SJCRH30 (cell line): ENCODE measurements around the gene THRB. TPM values are rescaled to one million over a fixed set of nuclear protein-coding genes. Genes with fewer than 3 reads are reported as not detected.

Experiments used
- DNase-seq, 2 experiments: peaks; one replicate each; pipeline ENCODE4 v3.0.0-alpha.2; 2015 to 2020
- H3K27ac ChIP-seq: fragments of 250-450 bp; sonication (Bioruptor Pico); 2 replicates; pipeline ENCODE4 v1.5.1; 2020; ENCODE audit warnings: mild to moderate bottlenecking, moderate library complexity
- H3K27me3 ChIP-seq: fragments of 250-450 bp; sonication (Bioruptor Pico); 2 replicates; pipeline ENCODE4 v1.5.1; 2020; ENCODE audit warnings: mild to moderate bottlenecking, moderate library complexity
- H3K36me3 ChIP-seq: fragments of 250-450 bp; sonication (Bioruptor Pico); 2 replicates; pipeline ENCODE4 v1.5.1; 2020; ENCODE audit warnings: mild to moderate bottlenecking, moderate library complexity
- H3K4me1 ChIP-seq: fragments of 250-450 bp; sonication (Bioruptor Pico); 2 replicates; pipeline ENCODE4 v1.5.1; 2020; ENCODE audit warnings: mild to moderate bottlenecking, moderate library complexity
- H3K4me3 ChIP-seq: fragments of 250-450 bp; sonication (Bioruptor Pico); 2 replicates; pipeline ENCODE4 v1.5.1; 2020; ENCODE audit warnings: mild to moderate bottlenecking, moderate library complexity
- H3K9me3 ChIP-seq: fragments of 250-450 bp; sonication (Bioruptor Pico); replicated peaks from 2 replicates; pipeline ENCODE4 v1.5.1; 2020; ENCODE audit warnings: mild to moderate bottlenecking, moderate library complexity
- total RNA-seq: library from RNA; depleted of rRNA; stranded (reverse); fragments of >200 nt; shearing (Covaris generic); gene quantifications from 2 replicates; pipeline ENCODE4 v1.2.3, GENCODE V29; 2014

Gene THRB
- total RNA-seq, 1 experiment from 2014 or later: not detected

- Histone ChIP-seq H3K36me3 (no peaks in the 10 kb centered on the region), H3K9me3 (no peaks in the 10 kb centered on the region), H3K27ac (no peak overlapping the region), H3K27me3 (no peaks in the 10 kb centered on the region), H3K4me3 (no peak overlapping the region), H3K4me1 (no peaks in the 10 kb centered on the region)
- no peak for DNase-seq
Observed at GRCh38 chr3:24316887-24317383, 177.7 kb downstream of the THRB start.

GRCh38 chr3:24315971-24316370 is 178.7 kb downstream of the THRB start:
- Histone ChIP-seq H3K27me3 (no peaks in the 10 kb centered on the region), H3K36me3 (no peaks in the 10 kb centered on the region), H3K4me3 (no peak overlapping the region), H3K4me1 (no peaks in the 10 kb centered on the region), H3K9me3 (no peaks in the 10 kb centered on the region), H3K27ac (no peak overlapping the region)
- DNase-seq: no peak

GRCh38 chr3:24315356-24315755 is 179.3 kb downstream of the THRB start:
- Histone ChIP-seq H3K27me3 (no peaks in the 10 kb centered on the region), H3K27ac (no peak overlapping the region), H3K9me3 (no peaks in the 10 kb centered on the region), H3K4me1 (no peaks in the 10 kb centered on the region), H3K4me3 (no peak overlapping the region), H3K36me3 (no peaks in the 10 kb centered on the region)
- DNase-seq: no peak

- no peak overlapping the region for H3K4me3 ChIP-seq
- H3K27ac ChIP-seq: no peak overlapping the region
- no peaks in the 10 kb centered on the region for H3K27me3 ChIP-seq
- no peaks in the 10 kb centered on the region for H3K36me3 ChIP-seq
- no peaks in the 10 kb centered on the region for H3K9me3 ChIP-seq
- DNase-seq: no peak
- H3K4me1 ChIP-seq: no peaks in the 10 kb centered on the region; the same call in 1 of the 2 replicates
Observed at GRCh38 chr3:24311881-24312280, 182.8 kb downstream of the THRB start.

- DNase-seq: no peak
- no peaks in the 10 kb centered on the region for H3K27me3 ChIP-seq
- H3K4me3 ChIP-seq: no peak overlapping the region
- H3K36me3 ChIP-seq: no peaks in the 10 kb centered on the region
- no peak overlapping the region for H3K27ac ChIP-seq
- no peaks in the 10 kb centered on the region for H3K9me3 ChIP-seq
- H3K4me1 ChIP-seq: peaks cover 9% of the 10 kb centered on the region
Observed at GRCh38 chr3:24310887-24311286, 183.8 kb downstream of the THRB start.

GRCh38 chr3:24306518-24306917 is 188.1 kb downstream of the THRB start:
- no peaks in the 10 kb centered on the region for H3K36me3 ChIP-seq
- H3K4me3 ChIP-seq: no peak overlapping the region
- peaks cover 18% of the 10 kb centered on the region for H3K4me1 ChIP-seq
- H3K27me3 ChIP-seq: no peaks in the 10 kb centered on the region
- H3K9me3 ChIP-seq: no peaks in the 10 kb centered on the region
- DNase-seq: no peak
- no peak overlapping the region for H3K27ac ChIP-seq

GRCh38 chr3:24305795-24306467 is 188.7 kb downstream of the THRB start:
- Histone ChIP-seq H3K9me3 (no peaks in the 10 kb centered on the region), H3K4me1 (peaks cover 18% of the 10 kb centered on the region), H3K4me3 (no peak overlapping the region), H3K27me3 (no peaks in the 10 kb centered on the region), H3K27ac (no peak overlapping the region), H3K36me3 (no peaks in the 10 kb centered on the region)
- DNase-seq: peak; percentile 77 to 87

- no peak for DNase-seq
- Histone ChIP-seq H3K27ac (no peak overlapping the region), H3K9me3 (no peaks in the 10 kb centered on the region), H3K4me3 (no peak overlapping the region), H3K36me3 (no peaks in the 10 kb centered on the region), H3K27me3 (no peaks in the 10 kb centered on the region), H3K4me1 (peaks cover 18% of the 10 kb centered on the region)
Observed at GRCh38 chr3:24303057-24303754, 191.4 kb downstream of the THRB start.

- no peak for DNase-seq
- no peaks in the 10 kb centered on the region for H3K27me3 ChIP-seq
- no peaks in the 10 kb centered on the region for H3K36me3 ChIP-seq
- H3K9me3 ChIP-seq: no peaks in the 10 kb centered on the region
- H3K4me3 ChIP-seq: no peak overlapping the region
- H3K27ac ChIP-seq: no peak overlapping the region
- H3K4me1 ChIP-seq: peaks cover 18% of the 10 kb centered on the region
Observed at GRCh38 chr3:24302396-24302795, 192.3 kb downstream of the THRB start.

- no peak overlapping the region for H3K4me3 ChIP-seq
- H3K4me1 ChIP-seq: peaks cover 10% of the 10 kb centered on the region
- H3K36me3 ChIP-seq: no peaks in the 10 kb centered on the region
- no peak overlapping the region for H3K27ac ChIP-seq
- no peak for DNase-seq
- H3K9me3 ChIP-seq: no peaks in the 10 kb centered on the region
- H3K27me3 ChIP-seq: peaks cover 3% of the 10 kb centered on the region; the same call in 1 of the 2 replicates
Observed at GRCh38 chr3:24300949-24301348, 193.7 kb downstream of the THRB start.

GRCh38 chr3:24299806-24300626 is 194.6 kb downstream of the THRB start:
- Histone ChIP-seq H3K4me3 (no peak overlapping the region), H3K27me3 (peaks cover 3% of the 10 kb centered on the region; the same call in 1 of the 2 replicates), H3K9me3 (no peaks in the 10 kb centered on the region), H3K27ac (no peak overlapping the region), H3K36me3 (no peaks in the 10 kb centered on the region), H3K4me1 (peaks cover under 1% of the 10 kb centered on the region; the same call in 1 of the 2 replicates)
- no peak for DNase-seq

- Histone ChIP-seq H3K4me1 (no peaks in the 10 kb centered on the region), H3K36me3 (no peaks in the 10 kb centered on the region), H3K27me3 (peaks cover 3% of the 10 kb centered on the region; the same call in 1 of the 2 replicates), H3K4me3 (no peak overlapping the region), H3K27ac (no peak overlapping the region), H3K9me3 (no peaks in the 10 kb centered on the region)
- no peak for DNase-seq
Observed at GRCh38 chr3:24299246-24299805, 195.3 kb downstream of the THRB start.

GRCh38 chr3:24296441-24297205 is 198.0 kb downstream of the THRB start:
- Histone ChIP-seq H3K36me3 (no peaks in the 10 kb centered on the region), H3K27me3 (peaks cover 3% of the 10 kb centered on the region; the same call in 1 of the 2 replicates), H3K9me3 (no peaks in the 10 kb centered on the region), H3K27ac (no peak overlapping the region), H3K4me1 (no peaks in the 10 kb centered on the region), H3K4me3 (no peak overlapping the region)
- no peak for DNase-seq

GRCh38 chr3:24294150-24294549 is 200.5 kb downstream of the THRB start:
- H3K36me3 ChIP-seq: no peaks in the 10 kb centered on the region
- no peaks in the 10 kb centered on the region for H3K9me3 ChIP-seq
- no peak for DNase-seq
- H3K27me3 ChIP-seq: peaks cover 3% of the 10 kb centered on the region; the same call in 1 of the 2 replicates
- H3K4me3 ChIP-seq: no peak overlapping the region
- H3K27ac ChIP-seq: no peak overlapping the region
- H3K4me1 ChIP-seq: no peaks in the 10 kb centered on the region
